NCI-H146 treated with DMSO at 0.1 percent for 48 hours (cell line): ENCODE data around the gene STXBP4.

Source experiments
- DNase-seq: peaks from one replicate; lab custom pipeline; 2025; ENCODE audit not compliant: unreplicated experiment; lab: John Stamatoyannopoulos, UW

The STXBP4 gene

GRCh38 chr17:55166506-55166905 lies 197.9 kb downstream of the STXBP4 start:
- no peak for DNase-seq

GRCh38 chr17:55167024-55167725 lies 198.6 kb downstream of the STXBP4 start:
- no peak for DNase-seq

- no peak for DNase-seq
Observed at GRCh38 chr17:55168958-55169687, 200.6 kb downstream of the STXBP4 start.

GRCh38 chr17:55171634-55172328 lies 203.2 kb downstream of the STXBP4 start:
- no peak for DNase-seq

GRCh38 chr17:55172612-55173011 lies 204.0 kb downstream of the STXBP4 start:
- DNase-seq, result no peak

- no peak for DNase-seq
Observed at GRCh38 chr17:55174133-55174532, 205.6 kb downstream of the STXBP4 start.

GRCh38 chr17:55175788-55176427 lies 207.3 kb downstream of the STXBP4 start:
- DNase-seq, result no peak

GRCh38 chr17:55177159-55177854 lies 208.7 kb downstream of the STXBP4 start:
- DNase-seq, result no peak

- no peak for DNase-seq
Observed at GRCh38 chr17:55177855-55178217, 209.3 kb downstream of the STXBP4 start.

- no peak for DNase-seq
Observed at GRCh38 chr17:55186937-55187770, 218.6 kb downstream of the STXBP4 start.

GRCh38 chr17:55190748-55191147 lies 222.2 kb downstream of the STXBP4 start:
- no peak for DNase-seq

- DNase-seq, result no peak
Observed at GRCh38 chr17:55198690-55199370, 230.3 kb downstream of the STXBP4 start.

GRCh38 chr17:55200904-55201303 lies 232.3 kb downstream of the STXBP4 start:
- no peak for DNase-seq

- no peak for DNase-seq
Observed at GRCh38 chr17:55201308-55201932, 232.9 kb downstream of the STXBP4 start.

- DNase-seq, result no peak
Observed at GRCh38 chr17:55202896-55203295, 234.3 kb downstream of the STXBP4 start.

- DNase-seq, result no peak
Observed at GRCh38 chr17:55208078-55208812, 239.7 kb downstream of the STXBP4 start.

- no peak for DNase-seq
Observed at GRCh38 chr17:55210292-55210691, 241.7 kb downstream of the STXBP4 start.

GRCh38 chr17:55212880-55213279 lies 244.3 kb downstream of the STXBP4 start:
- DNase-seq, result no peak
